ENCODE data around the gene GRK5.

GRCh38 chr10:119427263-119427864 is 220.0 kb downstream of the GRK5 start:
- no peak for TF ChIP-seq CTCF (IDR thresholded peaks at IDR 0.05)
- no peak for TF ChIP-seq POLR2A (IDR thresholded peaks at IDR 0.05)

All from right lobe of liver (tissue), 4 donors.